GM19452 (cell line): Measurements from ENCODE around the gene QRFPR.
"Not testable (repeated sequence)": the region's sequence is repeated elsewhere in the genome, so short reads cannot be mapped to it uniquely, and the experiment has no call there.

ENCODE experiments used
- ATAC-seq: cut with Tn5 transposase; IDR thresholded peaks from one replicate; pipeline ENCODE4 v1.9.1; 2021; ENCODE audit not compliant: unreplicated experiment

The QRFPR gene

GRCh38 chr4:121340247-121340646 is 40.6 kb downstream of the QRFPR start:
- no peak for ATAC-seq

- ATAC-seq, result no peak
These were observed 41.0 kb downstream of the QRFPR start for GRCh38 chr4:121339824-121340223.

- ATAC-seq, result no peak
These were observed 41.5 kb downstream of the QRFPR start for GRCh38 chr4:121339307-121339706.

GRCh38 chr4:121338518-121338917 is 42.3 kb downstream of the QRFPR start:
- no peak for ATAC-seq

GRCh38 chr4:121336706-121337105 is 44.1 kb downstream of the QRFPR start:
- no peak for ATAC-seq

- no peak for ATAC-seq
These were observed 50.6 kb downstream of the QRFPR start for GRCh38 chr4:121330180-121330665.

- ATAC-seq, result no peak
These were observed 54.2 kb downstream of the QRFPR start for GRCh38 chr4:121326597-121326996.

- ATAC-seq, result no peak
These were observed 56.5 kb downstream of the QRFPR start for GRCh38 chr4:121324331-121324730.

GRCh38 chr4:121321466-121321865 is 59.4 kb downstream of the QRFPR start:
- no peak for ATAC-seq

GRCh38 chr4:121316091-121316490 is 64.7 kb downstream of the QRFPR start:
- no peak for ATAC-seq

- not testable (repeated sequence) for ATAC-seq
These were observed 67.4 kb downstream of the QRFPR start for GRCh38 chr4:121313430-121313829.

- ATAC-seq, result no peak
These were observed 72.0 kb downstream of the QRFPR start for GRCh38 chr4:121308828-121309227.

- ATAC-seq, result no peak
These were observed 72.5 kb downstream of the QRFPR start for GRCh38 chr4:121308328-121308663.

- peak; percentile 91 for ATAC-seq
These were observed 73.1 kb downstream of the QRFPR start for GRCh38 chr4:121307445-121308327.

GRCh38 chr4:121306931-121307330 is 73.9 kb downstream of the QRFPR start:
- ATAC-seq, result no peak

- no peak for ATAC-seq
These were observed 75.9 kb downstream of the QRFPR start for GRCh38 chr4:121304893-121305292.

GRCh38 chr4:121299367-121299766 is 81.5 kb downstream of the QRFPR start:
- ATAC-seq, result no peak

GRCh38 chr4:121283319-121283718 is 97.5 kb downstream of the QRFPR start:
- ATAC-seq, result no peak

GRCh38 chr4:121280425-121280824 is 100.4 kb downstream of the QRFPR start:
- ATAC-seq, result no peak

GRCh38 chr4:121278811-121279368 is 101.9 kb downstream of the QRFPR start:
- peak; percentile 89 for ATAC-seq
